Measurements from ENCODE around the gene LRP1B.

DNA sequence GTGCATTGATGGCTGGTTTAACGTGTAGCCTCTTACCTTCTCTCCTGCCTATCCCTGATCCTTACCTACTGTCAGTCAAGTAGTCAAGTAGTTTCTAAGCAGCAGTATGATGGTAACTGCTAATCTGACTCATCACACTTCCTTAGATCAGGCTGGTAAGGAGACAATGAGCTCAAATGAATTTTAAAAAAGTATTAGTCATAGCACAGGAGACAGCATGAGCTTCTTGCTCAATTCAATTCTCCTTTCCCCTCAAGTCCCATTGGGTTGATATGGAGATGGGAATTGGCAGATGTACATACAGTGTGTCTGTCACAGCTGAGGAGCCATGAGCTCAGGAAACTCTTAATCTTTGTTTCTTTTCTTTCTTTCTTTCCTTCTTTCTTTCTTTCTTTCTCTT is 799.7 kb downstream of the LRP1B start:
- TF ChIP-seq, protein P1, sequence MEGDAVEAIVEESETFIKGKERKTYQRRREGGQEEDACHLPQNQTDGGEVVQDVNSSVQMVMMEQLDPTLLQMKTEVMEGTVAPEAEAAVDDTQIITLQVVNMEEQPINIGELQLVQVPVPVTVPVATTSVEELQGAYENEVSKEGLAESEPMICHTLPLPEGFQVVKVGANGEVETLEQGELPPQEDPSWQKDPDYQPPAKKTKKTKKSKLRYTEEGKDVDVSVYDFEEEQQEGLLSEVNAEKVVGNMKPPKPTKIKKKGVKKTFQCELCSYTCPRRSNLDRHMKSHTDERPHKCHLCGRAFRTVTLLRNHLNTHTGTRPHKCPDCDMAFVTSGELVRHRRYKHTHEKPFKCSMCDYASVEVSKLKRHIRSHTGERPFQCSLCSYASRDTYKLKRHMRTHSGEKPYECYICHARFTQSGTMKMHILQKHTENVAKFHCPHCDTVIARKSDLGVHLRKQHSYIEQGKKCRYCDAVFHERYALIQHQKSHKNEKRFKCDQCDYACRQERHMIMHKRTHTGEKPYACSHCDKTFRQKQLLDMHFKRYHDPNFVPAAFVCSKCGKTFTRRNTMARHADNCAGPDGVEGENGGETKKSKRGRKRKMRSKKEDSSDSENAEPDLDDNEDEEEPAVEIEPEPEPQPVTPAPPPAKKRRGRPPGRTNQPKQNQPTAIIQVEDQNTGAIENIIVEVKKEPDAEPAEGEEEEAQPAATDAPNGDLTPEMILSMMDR (IDR thresholded peaks at IDR 0.05): no peak
- TF ChIP-seq RCOR1 (IDR thresholded peaks at IDR 0.05; ENCODE audit: low read length): no peak
- TF ChIP-seq, protein P2, sequence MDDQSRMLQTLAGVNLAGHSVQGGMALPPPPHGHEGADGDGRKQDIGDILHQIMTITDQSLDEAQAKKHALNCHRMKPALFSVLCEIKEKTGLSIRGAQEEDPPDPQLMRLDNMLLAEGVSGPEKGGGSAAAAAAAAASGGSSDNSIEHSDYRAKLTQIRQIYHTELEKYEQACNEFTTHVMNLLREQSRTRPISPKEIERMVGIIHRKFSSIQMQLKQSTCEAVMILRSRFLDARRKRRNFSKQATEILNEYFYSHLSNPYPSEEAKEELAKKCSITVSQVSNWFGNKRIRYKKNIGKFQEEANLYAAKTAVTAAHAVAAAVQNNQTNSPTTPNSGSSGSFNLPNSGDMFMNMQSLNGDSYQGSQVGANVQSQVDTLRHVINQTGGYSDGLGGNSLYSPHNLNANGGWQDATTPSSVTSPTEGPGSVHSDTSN (IDR thresholded peaks at IDR 0.05): peak; percentile 59
- no peak for TF ChIP-seq FOXM1 (IDR thresholded peaks at IDR 0.05; ENCODE audit: low read depth)
- no peak for TF ChIP-seq TEAD4 (IDR thresholded peaks at IDR 0.05; ENCODE audit: borderline replicate concordance, insufficient read depth)
- TF ChIP-seq TAF1 (IDR thresholded peaks at IDR 0.05; ENCODE audit: borderline replicate concordance, low read depth, low read length): no peak
- no peak for TF ChIP-seq GATA2 (CRISPR knock-in tag; IDR thresholded peaks at IDR 0.05)
